AG09309 (cell line): ENCODE measurements around the gene WDR75.

Experiments
- DNase-seq: peaks from one replicate; pipeline ENCODE4 v3.0.0-alpha.2; 2010; ENCODE audit warnings: low read depth
- H3K4me3 ChIP-seq: 2 replicates; pipeline ENCODE4 v1.5.1; 2011; ENCODE audit warnings: mild to moderate bottlenecking, low read depth, low read length, moderate library complexity; ENCODE audit not compliant: control insufficient read depth
- CTCF ChIP-seq: IDR thresholded peaks from 2 replicates; pipeline ENCODE4 v1.5.1; 2011; ENCODE audit warnings: mild to moderate bottlenecking, low read depth, low read length, inconsistent platforms; ENCODE audit not compliant: insufficient read depth, control insufficient read depth; ENCODE audit errors: missing control alignments

Gene WDR75

GRCh38 chr2:189481071-189481470 lies 39.8 kb downstream of the WDR75 start:
- H3K4me3 ChIP-seq, result no peak overlapping the region
- no peak for DNase-seq
- TF ChIP-seq CTCF, result no peak

- no peak for TF ChIP-seq CTCF
- DNase-seq, result no peak
- H3K4me3 ChIP-seq, result no peak overlapping the region
These were observed 42.3 kb downstream of the WDR75 start for GRCh38 chr2:189483571-189483970.

GRCh38 chr2:189483980-189484740 lies 42.9 kb downstream of the WDR75 start:
- no peak overlapping the region for H3K4me3 ChIP-seq
- DNase-seq, result no peak
- no peak for TF ChIP-seq CTCF

- no peak overlapping the region for H3K4me3 ChIP-seq
- no peak for DNase-seq
- TF ChIP-seq CTCF, result no peak
These were observed 43.9 kb downstream of the WDR75 start for GRCh38 chr2:189485146-189485545.

- no peak for DNase-seq
- TF ChIP-seq CTCF, result no peak
- H3K4me3 ChIP-seq, result no peak overlapping the region
These were observed 45.0 kb downstream of the WDR75 start for GRCh38 chr2:189486237-189486770.

- H3K4me3 ChIP-seq, result no peak overlapping the region
- TF ChIP-seq CTCF, result no peak
- no peak for DNase-seq
These were observed 46.2 kb downstream of the WDR75 start for GRCh38 chr2:189487283-189488007.
